IMR-90 (cell line): Measurements from ENCODE around the gene AQP6. TPM values are rescaled to one million over a fixed set of nuclear protein-coding genes. Genes with fewer than 3 reads are reported as not detected.

ENCODE experiments used
- ATAC-seq: fragments of 200-7000 bp; cut with Tn5 transposase; 2 replicates; pipeline ENCODE4 v1.9.1; 2020; ENCODE audit warnings: low read depth, mild to moderate bottlenecking, moderate library complexity
- BruUV-seq: library from RNA; stranded (reverse); fragments of 400-500 nt; replicated peaks from 2 replicates; lab custom pipeline; 2021; lab: Mats Ljungman, UMichigan
- CTCF ChIA-PET: fragments of 300-600 bp; formaldehyde crosslinking; extraction: SDS; loops from one replicate; lab custom pipeline; 2021; ENCODE audit warnings: antibody characterized with exemption; lab: Yijun Ruan, JAX
- POLR2A ChIA-PET: fragments of 300-600 bp; sonication (Branson Sonifier 250); formaldehyde crosslinking; loops from one replicate; lab custom pipeline; 2022; ENCODE audit warnings: antibody characterized with exemption; ENCODE audit not compliant: unreplicated experiment; lab: Charles Lee
- DNase-seq: peaks from one replicate; pipeline ENCODE4 v3.0.0; 2013
- H2AFZ ChIP-seq: replicated peaks from 2 replicates; pipeline ENCODE3; 2013; ENCODE audit warnings: low read length, mild to moderate bottlenecking; ENCODE audit not compliant: poor library complexity
- H2AK5ac ChIP-seq: 2 replicates; pipeline ENCODE4 v1.6.1; 2013; ENCODE audit warnings: low read depth, low read length, inconsistent platforms
- H2AK9ac ChIP-seq: replicated peaks from 2 replicates; pipeline ENCODE3; 2013; ENCODE audit warnings: mild to moderate bottlenecking, low read depth, low read length, moderate library complexity; ENCODE audit not compliant: poor library complexity
- H2BK120ac ChIP-seq: 2 replicates; pipeline ENCODE4 v1.6.1; 2013; ENCODE audit warnings: low read depth, low read length, inconsistent platforms
- H2BK15ac ChIP-seq: 3 replicates; pipeline ENCODE4 v1.6.1; 2013; ENCODE audit warnings: low read depth, low read length, inconsistent platforms
- H2BK20ac ChIP-seq: 2 replicates; pipeline ENCODE4 v1.6.1; 2013; ENCODE audit warnings: low read depth, mild to moderate bottlenecking, inconsistent platforms, low read length, moderate library complexity
- H2BK5ac ChIP-seq: 2 replicates; pipeline ENCODE4 v1.6.1; 2013; ENCODE audit warnings: mild to moderate bottlenecking, low read depth, low read length, inconsistent platforms; ENCODE audit not compliant: poor library complexity, severe bottlenecking
- H3K14ac ChIP-seq: replicated peaks from 2 replicates; pipeline ENCODE4 v1.6.1; 2013; ENCODE audit warnings: low read depth, low read length, inconsistent platforms
- H3K18ac ChIP-seq: 2 replicates; pipeline ENCODE4 v1.6.1; 2013; ENCODE audit warnings: low read depth, low read length, control low read depth
- H3K23ac ChIP-seq: 2 replicates; pipeline ENCODE4 v1.6.1; 2013; ENCODE audit warnings: low read depth, low read length, inconsistent platforms
- H3K27ac ChIP-seq: 2 replicates; pipeline ENCODE4 v1.5.1; 2013; ENCODE audit warnings: mild to moderate bottlenecking, control low read depth, low read length; ENCODE audit not compliant: insufficient read depth
- H3K27me3 ChIP-seq: 2 replicates; pipeline ENCODE4 v1.6.1; 2013; ENCODE audit warnings: low read length; ENCODE audit not compliant: control insufficient read depth, insufficient read depth
- H3K36me3 ChIP-seq: 2 replicates; pipeline ENCODE4 v1.6.1; 2013; ENCODE audit warnings: low read length, mixed read lengths; ENCODE audit not compliant: control insufficient read depth, insufficient read depth
- H3K4ac ChIP-seq: 2 replicates; pipeline ENCODE4 v1.6.1; 2013; ENCODE audit warnings: low read depth, low read length, inconsistent platforms
- H3K4me1 ChIP-seq: 2 replicates; pipeline ENCODE4 v1.6.1; 2013; ENCODE audit warnings: low read length, mixed read lengths; ENCODE audit not compliant: control insufficient read depth, insufficient read depth
- H3K4me2 ChIP-seq: 2 replicates; pipeline ENCODE4 v1.6.1; 2013; ENCODE audit warnings: low read depth, mild to moderate bottlenecking, control low read depth, low read length, moderate library complexity
- H3K4me3 ChIP-seq: 2 replicates; pipeline ENCODE4 v1.5.1; 2013; ENCODE audit warnings: low read depth, mild to moderate bottlenecking, control low read depth, low read length, moderate library complexity; ENCODE audit not compliant: insufficient read depth
- H3K56ac ChIP-seq: 2 replicates; pipeline ENCODE4 v1.6.1; 2013; ENCODE audit warnings: low read length, inconsistent platforms; ENCODE audit not compliant: insufficient read depth; ENCODE audit errors: extremely low read depth
- H3K79me1 ChIP-seq, 2 experiments: 2 replicates each; pipeline ENCODE4 v1.6.1; 2013; ENCODE audit warnings: low read length in 2 of 2, inconsistent platforms in 1 of 2, low read depth in 1 of 2
- H3K9ac ChIP-seq: 2 replicates; pipeline ENCODE4 v1.6.1; 2013; ENCODE audit warnings: low read depth, low read length, control low read depth
- H3K9me1 ChIP-seq: 2 replicates; pipeline ENCODE4 v1.6.1; 2013; ENCODE audit warnings: low read length, inconsistent platforms; ENCODE audit not compliant: insufficient read depth
- H3K9me3 ChIP-seq: 2 replicates; pipeline ENCODE4 v1.6.1; 2013; ENCODE audit warnings: low read length; ENCODE audit not compliant: control insufficient read depth, insufficient read depth
- H4K20me1 ChIP-seq: 2 replicates; pipeline ENCODE4 v1.6.1; 2013; ENCODE audit warnings: low read length, inconsistent platforms; ENCODE audit not compliant: insufficient read depth
- H4K5ac ChIP-seq: 2 replicates; pipeline ENCODE4 v1.6.1; 2013; ENCODE audit warnings: mild to moderate bottlenecking, low read depth, low read length, control low read depth
- H4K8ac ChIP-seq, 2 experiments: 2 replicates each; pipeline ENCODE4 v1.6.1; 2013; ENCODE audit warnings: low read depth in 2 of 2, low read length in 2 of 2, control low read depth in 1 of 2, inconsistent platforms in 1 of 2
- H4K91ac ChIP-seq: 2 replicates; pipeline ENCODE4 v1.6.1; 2013; ENCODE audit warnings: low read depth, low read length, inconsistent platforms; ENCODE audit not compliant: insufficient read depth
- CEBPB ChIP-seq: IDR thresholded peaks from 2 replicates; pipeline ENCODE4 v1.6.1; 2012; ENCODE audit warnings: low read depth, low read length, improper control_type of control experiment
- CHD1 ChIP-seq: IDR thresholded peaks from 2 replicates; pipeline ENCODE4 v1.6.1; 2012; ENCODE audit warnings: low read depth, low read length, improper control_type of control experiment
- FOS ChIP-seq: fragments of 150-350 bp; IDR thresholded peaks from 2 replicates; pipeline ENCODE4 v1.6.1; 2016; ENCODE audit warnings: low read depth, low read length
- MAZ ChIP-seq: IDR thresholded peaks from 2 replicates; pipeline ENCODE4 v1.6.1; 2012; ENCODE audit warnings: low read depth, mild to moderate bottlenecking, low read length, improper control_type of control experiment, moderate library complexity, borderline replicate concordance
- MXI1 ChIP-seq: IDR thresholded peaks from 2 replicates; pipeline ENCODE4 v1.6.1; 2012; ENCODE audit warnings: low read depth, mild to moderate bottlenecking, low read length, moderate library complexity, borderline replicate concordance
- POLR2A ChIP-seq: IDR thresholded peaks from 2 replicates; pipeline ENCODE4 v1.6.1; 2012; ENCODE audit warnings: mild to moderate bottlenecking, low read depth, low read length
- RCOR1 ChIP-seq: IDR thresholded peaks from 2 replicates; pipeline ENCODE4 v1.6.1; 2012; ENCODE audit warnings: mild to moderate bottlenecking, low read length, improper control_type of control experiment; ENCODE audit not compliant: insufficient replicate concordance
- RFX5 ChIP-seq: IDR thresholded peaks from 2 replicates; pipeline ENCODE4 v1.8.0; 2012; ENCODE audit warnings: low read depth, mild to moderate bottlenecking, low read length, moderate library complexity
- SMC3 ChIP-seq: fragments of 150-350 bp; IDR thresholded peaks from 2 replicates; pipeline ENCODE4 v1.6.1; 2016; ENCODE audit warnings: low read depth, mild to moderate bottlenecking, antibody characterized with exemption, low read length, moderate library complexity
- WGBS, 2 experiments: methylation state at CpG; one replicate each; pipeline versions ENCODE4 v1.1.5 to v1.1.7; 2013; ENCODE audit warnings: missing lambda C conversion rate in 2 of 2; ENCODE audit not compliant: insufficient read length in 1 of 2; ENCODE audit errors: extremely low coverage in 2 of 2; 5-methylcytosine and 5-hydroxymethylcytosine counted together
- dilution Hi-C: fragments of 300-500 bp; cut with HindIII; formaldehyde crosslinking; loops from one replicate; pipeline ENCODE4 v1.14.3; 2018; ENCODE audit warnings: low sequenced_read_pairs; ENCODE audit not compliant: unreplicated experiment
- in situ Hi-C: fragments of 300-500 bp; cut with MboI; formaldehyde crosslinking; loops from 3 replicates; pipeline ENCODE4 v1.14.3; 2019; ENCODE audit warnings: low sequenced_read_pairs, inconsistent platforms, mixed read lengths
- intact Hi-C: fragments of 100-400 bp; cut with micrococcal nuclease; formaldehyde crosslinking; loops from 2 replicates; pipeline ENCODE4 v1.10.0; 2022
- polyA plus RNA-seq, 3 experiments: library from polyadenylated mRNA; depleted of rRNA; stranded (reverse); fragments of >200 nt; gene quantifications; 2 replicates each; pipeline ENCODE4 v1.2.3, GENCODE V29; 2012; ENCODE audit warnings: low replicate concordance in 1 of 3
- total RNA-seq: library from RNA; depleted of rRNA; stranded (reverse); fragments of >200 nt; gene quantifications from 2 replicates; pipeline ENCODE4 v1.2.3, GENCODE V29; 2012

Gene AQP6
- total and polyA plus RNA-seq, 2 of the 4 experiments (the other 2 are of a cell fraction) = not detected

DNA sequence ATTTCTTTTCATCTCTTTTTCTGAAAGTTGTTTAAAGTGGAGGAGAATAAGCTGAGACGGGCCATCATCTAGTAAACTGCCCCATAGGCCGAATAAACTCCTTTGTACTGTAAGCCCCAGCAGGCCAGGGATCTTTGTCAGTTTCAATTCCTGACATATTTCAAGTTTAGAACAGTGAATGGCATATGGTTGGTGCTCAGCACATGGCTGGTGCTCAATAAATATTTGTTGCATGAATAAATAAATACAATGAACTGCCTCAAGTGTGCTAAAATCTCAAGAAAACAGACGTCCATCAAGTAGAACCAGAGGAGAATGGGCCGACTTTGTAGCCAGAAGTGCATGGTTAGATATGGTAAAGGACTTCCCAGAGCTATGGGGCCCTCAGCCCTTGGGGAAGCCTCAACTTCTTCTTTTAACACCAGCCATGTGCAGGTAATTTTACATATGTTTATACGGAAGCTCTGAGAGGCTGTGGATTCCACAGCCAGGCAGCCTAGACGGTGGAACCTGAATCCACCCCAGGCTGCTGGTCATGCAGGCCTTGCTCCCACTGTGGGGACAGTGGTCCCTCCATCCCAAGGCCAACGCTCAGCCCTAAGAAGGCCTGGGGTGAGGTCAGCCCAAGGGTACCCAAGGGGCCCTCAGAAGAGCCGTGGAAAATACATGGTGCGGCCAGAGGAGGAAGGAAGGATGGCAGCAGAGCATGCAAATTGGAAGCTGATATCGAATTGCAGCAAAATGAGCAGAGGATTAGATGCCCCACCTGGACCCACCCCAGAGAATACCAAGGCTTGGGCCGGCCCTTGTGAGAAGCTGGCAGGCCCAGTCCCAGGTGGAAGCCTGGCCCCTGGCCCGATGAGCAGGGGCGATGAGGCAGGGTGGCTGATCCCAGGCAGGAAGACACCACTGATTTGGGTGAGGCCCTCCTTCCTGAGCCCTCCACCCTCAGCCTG lies 30.9 kb upstream of the AQP6 start (continued):
- TF ChIP-seq RFX5 = no peak

DNA sequence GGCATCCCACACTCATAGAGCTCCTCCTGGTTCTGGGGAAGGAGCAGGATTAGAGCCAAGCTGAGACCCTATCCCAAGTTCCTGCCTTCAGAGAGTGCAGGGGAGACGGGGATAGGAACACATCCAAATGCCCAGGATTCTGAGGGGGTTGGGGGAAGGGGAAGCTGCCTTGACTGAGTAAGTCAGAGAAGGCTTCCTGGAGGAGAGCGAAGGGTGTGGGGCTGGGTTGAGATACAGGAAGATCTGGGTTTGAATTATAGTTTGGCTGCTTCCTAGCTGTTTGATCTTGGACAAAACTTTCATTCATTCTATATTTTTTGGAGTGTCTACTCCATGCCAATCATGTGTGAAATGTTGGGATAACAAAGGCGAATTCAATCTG lies 30.2 kb upstream of the AQP6 start:
- H2AK9ac ChIP-seq = no peak overlapping the region
- DNase-seq (no peak), ATAC-seq (no peak)
- H3K36me3 ChIP-seq = no peaks in the 10 kb centered on the region
- no peak overlapping the region for H3K4me2 ChIP-seq
- no peaks in the 10 kb centered on the region for H3K27me3 ChIP-seq
- WGBS, 2 experiments = 100% methylated on average over 1 of the region's 3 CpGs; no CpG with 5 or more reads in 1 of the 2 experiments
- no peak overlapping the region for H3K9ac ChIP-seq
- H3K4ac ChIP-seq = no peak overlapping the region
- TF ChIP-seq MAZ (no peak), POLR2A (no peak), MXI1 (no peak), RCOR1 (no peak), CEBPB (no peak), FOS (no peak), SMC3 (no peak), CHD1 (no peak)
- no peaks in the 10 kb centered on the region for H3K79me1 ChIP-seq
- no peak overlapping the region for H2BK5ac ChIP-seq
- no peak overlapping the region for H2AFZ ChIP-seq
- H2BK120ac ChIP-seq = no peak overlapping the region
- H4K5ac ChIP-seq = no peak overlapping the region
- no peak overlapping the region for H4K91ac ChIP-seq
- no peak overlapping the region for H3K18ac ChIP-seq
- ChIA-PET CTCF (interaction anchor here (1.2 kb wide), 1 partner anchor 12 kb away, joined by 3 read pairs; no protein-coding TSS in a partner anchor), POLR2A (no interaction called here)
- BruUV-seq = no TSS peak
- no peak overlapping the region for H2BK20ac ChIP-seq
- intact Hi-C loops (no loop called here), dilution Hi-C loops (no loop called here), in situ Hi-C loops (no loop called here)
- no peak overlapping the region for H2AK5ac ChIP-seq
- H3K56ac ChIP-seq = no peak overlapping the region
- no peak overlapping the region for H2BK15ac ChIP-seq
- no peaks in the 10 kb centered on the region; the same call in 1 of the 2 replicates for H3K4me1 ChIP-seq
- H3K9me1 ChIP-seq = 0 out of 2 replicates have a peak, but pooled peaks cover 3% of the 10 kb centered on the region
- H3K27ac ChIP-seq = no peak overlapping the region
- H4K8ac ChIP-seq = no peak overlapping the region
- no peak overlapping the region for H3K14ac ChIP-seq
- H4K20me1 ChIP-seq = no peaks in the 10 kb centered on the region
- no peaks in the 10 kb centered on the region for H3K9me3 ChIP-seq
- H3K4me3 ChIP-seq = no peak overlapping the region
- no peak overlapping the region for H3K23ac ChIP-seq
